Activated CD8-positive, alpha-beta T cell treated with anti-CD3 and anti-CD28 coated beads for 36 hours (primary cell): ENCODE measurements around the gene AUTS2. TPM values are rescaled to one million over a fixed set of nuclear protein-coding genes. Genes with fewer than 3 reads are reported as not detected.

Source experiments
- ATAC-seq: fragments of 200-7000 bp; cut with Tn5 transposase; one replicate; pipeline ENCODE4 v1.10.0; 2021; ENCODE audit warnings: mild to moderate bottlenecking, moderate library complexity
- CTCF ChIA-PET: fragments of 350-600 bp; sonication (Branson Sonifier 250); formaldehyde crosslinking; loops from one replicate; lab custom pipeline; 2021; ENCODE audit warnings: antibody characterized with exemption; lab: Charles Lee
- POLR2A ChIA-PET: fragments of 350-600 bp; sonication (Branson Sonifier 250); formaldehyde crosslinking; loops from one replicate; lab custom pipeline; 2021; ENCODE audit warnings: antibody characterized with exemption; lab: Charles Lee
- DNase-seq: peaks from one replicate; pipeline ENCODE4 v3.0.0-alpha.2; 2020
- H3K27ac Mint-ChIP-seq: one replicate; pipeline ENCODE4 v1.8.0; 2021; ENCODE audit warnings: mild to moderate bottlenecking, mixed read lengths
- H3K27me3 Mint-ChIP-seq: one replicate; pipeline ENCODE4 v1.8.0; 2021; ENCODE audit warnings: mixed read lengths
- H3K36me3 Mint-ChIP-seq: one replicate; pipeline ENCODE4 v1.8.0; 2021; ENCODE audit warnings: low read depth, mixed read lengths
- H3K4me1 Mint-ChIP-seq: one replicate; pipeline ENCODE4 v1.8.0; 2021; ENCODE audit warnings: low read depth, mixed read lengths
- H3K4me3 Mint-ChIP-seq: one replicate; pipeline ENCODE4 v1.8.0; 2021; ENCODE audit warnings: mild to moderate bottlenecking, moderate library complexity, mixed read lengths
- H3K9me3 Mint-ChIP-seq: one replicate; pipeline ENCODE4 v1.8.0; 2021; ENCODE audit warnings: mixed read lengths
- intact Hi-C: fragments of 100-400 bp; cut with micrococcal nuclease; formaldehyde crosslinking; loops from one replicate; pipeline ENCODE4 v1.10.0; 2022
- total RNA-seq, 2 experiments: library from RNA; stranded (reverse); gene quantifications; one replicate each; pipeline ENCODE4 v1.2.3, GENCODE V29; 2021
- TF ChIP-seq, protein P1 (sequence below): fragments of 200-600 bp; IDR thresholded peaks from one replicate; pipeline ENCODE4 v1.8.0; 2022; ENCODE audit warnings: antibody characterized with exemption, mild to moderate bottlenecking

AUTS2 gene
- total RNA-seq, 2 experiments from 2014 or later = 3.1 to 3.3 TPM

DNA sequence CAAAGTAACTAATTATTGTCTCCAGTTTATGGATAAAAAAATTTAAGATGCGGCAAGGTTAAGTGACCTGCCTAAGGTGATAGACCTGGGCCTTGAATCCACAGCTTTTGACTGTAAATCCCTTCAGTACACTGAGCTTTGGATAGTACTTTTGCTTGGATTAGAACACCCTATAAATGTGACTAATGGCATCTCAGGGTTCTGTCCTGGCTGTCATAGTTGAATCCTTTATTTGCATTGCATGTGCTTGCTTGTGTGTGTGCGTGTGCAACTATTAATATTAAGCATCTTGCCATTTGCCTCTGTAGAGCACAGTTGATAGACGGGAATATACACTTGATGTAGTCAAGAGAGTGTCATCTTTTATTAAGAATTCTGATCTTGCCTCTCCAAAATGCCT lies 228.0 kb downstream of the AUTS2 start:
- Mint-ChIP-seq H3K4me3 (no peak overlapping the region), H3K4me1 (peaks cover 14% of the 10 kb centered on the region), H3K27me3 (peaks cover 22% of the 10 kb centered on the region), H3K27ac (no peak overlapping the region), H3K36me3 (no peaks in the 10 kb centered on the region), H3K9me3 (no peaks in the 10 kb centered on the region)
- no peak for ATAC-seq
- ChIA-PET POLR2A (no interaction called here), CTCF (no interaction called here)
- intact Hi-C loops = no loop called here
- no peak for DNase-seq
- TF ChIP-seq, protein P1, sequence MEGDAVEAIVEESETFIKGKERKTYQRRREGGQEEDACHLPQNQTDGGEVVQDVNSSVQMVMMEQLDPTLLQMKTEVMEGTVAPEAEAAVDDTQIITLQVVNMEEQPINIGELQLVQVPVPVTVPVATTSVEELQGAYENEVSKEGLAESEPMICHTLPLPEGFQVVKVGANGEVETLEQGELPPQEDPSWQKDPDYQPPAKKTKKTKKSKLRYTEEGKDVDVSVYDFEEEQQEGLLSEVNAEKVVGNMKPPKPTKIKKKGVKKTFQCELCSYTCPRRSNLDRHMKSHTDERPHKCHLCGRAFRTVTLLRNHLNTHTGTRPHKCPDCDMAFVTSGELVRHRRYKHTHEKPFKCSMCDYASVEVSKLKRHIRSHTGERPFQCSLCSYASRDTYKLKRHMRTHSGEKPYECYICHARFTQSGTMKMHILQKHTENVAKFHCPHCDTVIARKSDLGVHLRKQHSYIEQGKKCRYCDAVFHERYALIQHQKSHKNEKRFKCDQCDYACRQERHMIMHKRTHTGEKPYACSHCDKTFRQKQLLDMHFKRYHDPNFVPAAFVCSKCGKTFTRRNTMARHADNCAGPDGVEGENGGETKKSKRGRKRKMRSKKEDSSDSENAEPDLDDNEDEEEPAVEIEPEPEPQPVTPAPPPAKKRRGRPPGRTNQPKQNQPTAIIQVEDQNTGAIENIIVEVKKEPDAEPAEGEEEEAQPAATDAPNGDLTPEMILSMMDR = no peak

DNA sequence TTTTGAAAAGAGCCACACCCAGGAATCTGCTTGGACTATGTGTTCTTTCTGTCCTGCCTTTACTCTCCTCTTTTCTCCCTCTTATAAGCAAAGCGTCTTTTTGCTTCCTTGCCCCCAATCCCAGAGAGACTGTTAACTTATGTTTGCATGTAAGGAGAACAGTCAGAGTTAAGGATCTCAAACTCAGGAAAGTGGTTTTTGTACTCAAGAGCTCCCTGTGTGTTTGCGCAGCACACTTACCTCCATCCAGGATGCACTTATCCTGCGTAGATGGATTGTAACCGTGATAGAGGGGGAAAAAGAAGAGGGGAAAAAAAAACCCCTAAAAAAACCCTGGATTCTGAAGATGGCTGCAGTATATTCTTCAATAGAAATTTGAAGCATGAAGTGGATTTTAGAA lies 228.9 kb downstream of the AUTS2 start:
- Mint-ChIP-seq H3K9me3 (no peaks in the 10 kb centered on the region), H3K27ac (no peak overlapping the region), H3K27me3 (peaks cover 22% of the 10 kb centered on the region), H3K36me3 (no peaks in the 10 kb centered on the region), H3K4me1 (peaks cover 14% of the 10 kb centered on the region), H3K4me3 (no peak overlapping the region)
- intact Hi-C loops = no loop called here
- POLR2A ChIA-PET = interaction anchor here (0.7 kb wide), 1 partner anchor 1665 kb away, joined by 3 read pairs; no protein-coding TSS in a partner anchor
- no peak for ATAC-seq
- CTCF ChIA-PET = no interaction called here
- TF ChIP-seq, protein P1 = no peak
- DNase-seq = no peak

DNA sequence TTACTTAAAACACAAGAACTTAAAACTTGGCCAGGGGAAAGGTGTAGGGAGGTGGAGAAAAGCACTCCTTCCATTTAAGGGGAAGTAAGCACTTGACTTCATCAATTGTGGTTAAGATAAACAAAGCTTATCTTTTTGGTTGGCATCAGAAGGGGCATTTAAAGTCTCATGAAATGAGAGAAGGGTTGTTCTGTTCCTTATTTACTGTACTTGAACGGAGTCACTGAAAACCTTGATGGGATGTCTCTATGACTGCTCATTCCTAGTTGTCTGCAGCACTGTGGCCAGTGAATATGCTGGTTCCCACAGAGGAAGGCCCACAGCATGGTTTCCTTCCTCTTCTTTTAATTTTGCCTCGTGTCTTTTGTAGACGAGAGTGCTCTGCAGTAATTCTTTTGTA lies 229.3 kb downstream of the AUTS2 start:
- H3K9me3 Mint-ChIP-seq = no peaks in the 10 kb centered on the region
- H3K36me3 Mint-ChIP-seq = no peaks in the 10 kb centered on the region
- no peak overlapping the region for H3K4me3 Mint-ChIP-seq
- no peak for ATAC-seq
- no peak for DNase-seq
- peaks cover 19% of the 10 kb centered on the region for H3K27me3 Mint-ChIP-seq
- TF ChIP-seq, protein P1 = no peak
- intact Hi-C loops = no loop called here
- no peak overlapping the region for H3K27ac Mint-ChIP-seq
- ChIA-PET POLR2A (interaction anchor here (0.7 kb wide), 1 partner anchor 1666 kb away, joined by 3 read pairs; no protein-coding TSS in a partner anchor), CTCF (no interaction called here)
- peaks cover 14% of the 10 kb centered on the region for H3K4me1 Mint-ChIP-seq

DNA sequence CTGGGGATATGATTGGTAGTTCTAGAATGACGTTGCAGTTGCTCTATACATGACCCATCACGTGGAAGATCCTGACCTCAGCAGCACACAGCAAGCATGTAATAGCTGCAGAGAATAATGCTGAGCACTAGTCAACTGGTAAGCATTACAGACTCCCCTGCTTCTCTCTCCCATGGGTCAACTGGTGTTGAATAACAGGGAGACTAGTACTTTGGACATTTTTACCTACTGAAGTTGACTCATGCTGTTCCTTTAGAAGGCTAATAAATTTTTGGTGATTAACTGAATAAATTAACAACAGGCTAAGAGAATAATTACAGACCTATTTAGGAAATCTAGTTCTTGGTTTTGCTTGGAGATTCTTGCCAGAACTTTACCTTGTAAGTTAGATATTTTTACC lies 234.1 kb downstream of the AUTS2 start:
- POLR2A ChIA-PET = no interaction called here
- no peak overlapping the region for H3K4me3 Mint-ChIP-seq
- intact Hi-C loops = no loop called here

DNA sequence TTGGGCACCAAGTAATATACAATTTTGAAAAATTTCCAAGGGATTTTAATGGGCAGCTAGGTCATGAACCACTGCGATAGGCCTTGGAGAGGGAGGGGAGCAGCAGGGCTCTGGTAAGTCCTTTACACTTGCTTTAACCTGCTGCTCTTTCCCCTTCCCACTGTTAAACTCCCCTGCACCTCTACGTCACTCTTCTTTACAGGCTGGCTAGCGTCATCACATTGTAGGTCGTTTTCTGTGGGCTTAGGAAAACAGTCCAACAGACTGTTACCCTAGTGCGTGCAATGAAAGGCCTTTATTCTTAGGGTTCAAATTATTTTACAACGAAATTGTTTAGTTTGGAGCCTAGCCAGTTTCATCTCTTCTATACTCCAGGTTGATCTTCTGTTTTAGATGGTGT lies 235.7 kb downstream of the AUTS2 start:
- H3K27me3 Mint-ChIP-seq = peaks cover 6% of the 10 kb centered on the region
- TF ChIP-seq, protein P1 = no peak

More for the DNA sequence above, 234.1 kb downstream of the AUTS2 start:
- Mint-ChIP-seq H3K4me1 (no peaks in the 10 kb centered on the region), H3K27ac (no peak overlapping the region), H3K9me3 (no peaks in the 10 kb centered on the region), H3K27me3 (peaks cover 11% of the 10 kb centered on the region), H3K36me3 (no peaks in the 10 kb centered on the region)
- TF ChIP-seq, protein P1 = no peak
- no peak for DNase-seq
- no peak for ATAC-seq
- CTCF ChIA-PET = no interaction called here

More for the DNA sequence above, 235.7 kb downstream of the AUTS2 start:
- Mint-ChIP-seq H3K4me3 (no peak overlapping the region), H3K36me3 (no peaks in the 10 kb centered on the region), H3K9me3 (no peaks in the 10 kb centered on the region), H3K27ac (no peak overlapping the region), H3K4me1 (no peaks in the 10 kb centered on the region)
- intact Hi-C loops = no loop called here
- CTCF ChIA-PET = no interaction called here
- POLR2A ChIA-PET = no interaction called here
- DNase-seq = no peak
- no peak for ATAC-seq
